Activated naive CD4-positive, alpha-beta T cell treated with anti-CD3 and anti-CD28 coated beads, Interleukin-2, amount 10 ng/mL, durations not matched to agents 7 days and 5 days (primary cell): Measurements from ENCODE around the gene CDH26.

Experiments used
- CTCF ChIA-PET: fragments of 350-600 bp; sonication (Branson Sonifier 250); formaldehyde crosslinking; loops from one replicate; lab custom pipeline; 2021; ENCODE audit warnings: antibody characterized with exemption; lab: Charles Lee
- DNase-seq: peaks from one replicate; pipeline ENCODE4 v3.0.0-alpha.2; 2020
- H3K27ac Mint-ChIP-seq: one replicate; pipeline ENCODE4 v1.8.0; 2021; ENCODE audit warnings: mild to moderate bottlenecking, moderate library complexity, mixed read lengths
- H3K27me3 Mint-ChIP-seq: one replicate; pipeline ENCODE4 v1.8.0; 2021; ENCODE audit warnings: mild to moderate bottlenecking, mixed read lengths
- H3K36me3 Mint-ChIP-seq: one replicate; pipeline ENCODE4 v1.8.0; 2021; ENCODE audit warnings: mixed read lengths
- H3K4me1 Mint-ChIP-seq: one replicate; pipeline ENCODE4 v1.8.0; 2021; ENCODE audit warnings: mixed read lengths
- H3K4me3 Mint-ChIP-seq: one replicate; pipeline ENCODE4 v1.8.0; 2021; ENCODE audit warnings: mild to moderate bottlenecking, moderate library complexity, mixed read lengths
- H3K9me3 Mint-ChIP-seq: one replicate; pipeline ENCODE4 v1.8.0; 2021; ENCODE audit warnings: mixed read lengths

The CDH26 gene

GRCh38 chr20:59958123-59958522, at the start of gene CDH26:
Gene CDH26, plus strand, starts transcription at chr20:59958423. Its CDS starts 304 bp downstream, at chr20:59958727.
- Mint-ChIP-seq H3K9me3 (no peaks in the 10 kb centered on the region), H3K36me3 (no peaks in the 10 kb centered on the region), H3K4me1 (no peaks in the 10 kb centered on the region), H3K27me3 (no peaks in the 10 kb centered on the region), H3K4me3 (no peak within 1 kb of the TSS), H3K27ac (no peak within 1 kb of the TSS)
- CTCF ChIA-PET, result no interaction called here
- DNase-seq, result no peak

- H3K4me3 Mint-ChIP-seq, result no peak overlapping the region
- H3K27ac Mint-ChIP-seq, result no peak overlapping the region
- no peak for DNase-seq
- no peaks in the 10 kb centered on the region for H3K9me3 Mint-ChIP-seq
- CTCF ChIA-PET, result no interaction called here
- H3K4me1 Mint-ChIP-seq, result no peaks in the 10 kb centered on the region
- no peaks in the 10 kb centered on the region for H3K36me3 Mint-ChIP-seq
- no peaks in the 10 kb centered on the region for H3K27me3 Mint-ChIP-seq
These were observed 49.4 kb upstream of the CDH26 start for GRCh38 chr20:59908855-59909254.

GRCh38 chr20:59911041-59911440, 47.2 kb upstream of the CDH26 start:
- CTCF ChIA-PET, result no interaction called here
- Mint-ChIP-seq H3K4me1 (no peaks in the 10 kb centered on the region), H3K36me3 (no peaks in the 10 kb centered on the region), H3K9me3 (no peaks in the 10 kb centered on the region), H3K27ac (no peak overlapping the region), H3K27me3 (no peaks in the 10 kb centered on the region), H3K4me3 (no peak overlapping the region)
- DNase-seq, result no peak

- CTCF ChIA-PET, result no interaction called here
- Mint-ChIP-seq H3K4me1 (no peaks in the 10 kb centered on the region), H3K4me3 (no peak overlapping the region), H3K27me3 (no peaks in the 10 kb centered on the region), H3K27ac (no peak overlapping the region), H3K36me3 (no peaks in the 10 kb centered on the region), H3K9me3 (no peaks in the 10 kb centered on the region)
- DNase-seq, result no peak
These were observed 45.6 kb upstream of the CDH26 start for GRCh38 chr20:59912609-59913008.

GRCh38 chr20:59920944-59921343, 37.3 kb upstream of the CDH26 start:
- H3K4me3 Mint-ChIP-seq, result no peak overlapping the region
- no peaks in the 10 kb centered on the region for H3K27me3 Mint-ChIP-seq
- no peaks in the 10 kb centered on the region for H3K9me3 Mint-ChIP-seq
- no peaks in the 10 kb centered on the region for H3K4me1 Mint-ChIP-seq
- H3K36me3 Mint-ChIP-seq, result no peaks in the 10 kb centered on the region
- no peak for DNase-seq
- no peak overlapping the region for H3K27ac Mint-ChIP-seq
- CTCF ChIA-PET, result no interaction called here

- no peak overlapping the region for H3K4me3 Mint-ChIP-seq
- H3K27ac Mint-ChIP-seq, result no peak overlapping the region
- H3K4me1 Mint-ChIP-seq, result no peaks in the 10 kb centered on the region
- no peaks in the 10 kb centered on the region for H3K36me3 Mint-ChIP-seq
- CTCF ChIA-PET, result no interaction called here
- DNase-seq, result no peak
- H3K9me3 Mint-ChIP-seq, result no peaks in the 10 kb centered on the region
- peaks cover 7% of the 10 kb centered on the region for H3K27me3 Mint-ChIP-seq
These were observed 34.7 kb upstream of the CDH26 start for GRCh38 chr20:59923514-59923913.

- H3K4me3 Mint-ChIP-seq, result no peak overlapping the region
- H3K27ac Mint-ChIP-seq, result no peak overlapping the region
- H3K9me3 Mint-ChIP-seq, result no peaks in the 10 kb centered on the region
- no peak for DNase-seq
- no peaks in the 10 kb centered on the region for H3K36me3 Mint-ChIP-seq
- CTCF ChIA-PET, result interaction anchor here (2.2 kb wide), 1 partner anchor 9 kb away, joined by 9 read pairs; the partner anchor contains the start of gene SYCP2
- no peaks in the 10 kb centered on the region for H3K4me1 Mint-ChIP-seq
- H3K27me3 Mint-ChIP-seq, result peaks cover 7% of the 10 kb centered on the region
These were observed 32.9 kb upstream of the CDH26 start for GRCh38 chr20:59925359-59925758.

GRCh38 chr20:59925899-59926298, 32.3 kb upstream of the CDH26 start:
- H3K36me3 Mint-ChIP-seq, result no peaks in the 10 kb centered on the region
- CTCF ChIA-PET, result interaction anchor here (2.0 to 2.2 kb wide), 2 partner anchors 8 to 24 kb away, joined by 4 to 9 read pairs; partner anchors contain the start of gene SYCP2

GRCh38 chr20:59931511-59932312, 26.5 kb upstream of the CDH26 start:
- H3K27ac Mint-ChIP-seq, result peak overlapping the region; percentile 2
- peaks cover 7% of the 10 kb centered on the region for H3K27me3 Mint-ChIP-seq
- CTCF ChIA-PET, result interaction anchor here (1.2 kb wide), 1 partner anchor 281 kb away, joined by 4 read pairs; no protein-coding TSS in a partner anchor
- no peaks in the 10 kb centered on the region for H3K9me3 Mint-ChIP-seq
- H3K36me3 Mint-ChIP-seq, result peaks cover 4% of the 10 kb centered on the region
- H3K4me3 Mint-ChIP-seq, result peak overlapping the region; percentile 52
- DNase-seq, result no peak
- peaks cover 12% of the 10 kb centered on the region for H3K4me1 Mint-ChIP-seq

More at GRCh38 chr20:59925899-59926298, 32.3 kb upstream of the CDH26 start:
- H3K4me3 Mint-ChIP-seq, result no peak overlapping the region
- DNase-seq, result no peak
- H3K9me3 Mint-ChIP-seq, result no peaks in the 10 kb centered on the region
- no peaks in the 10 kb centered on the region for H3K4me1 Mint-ChIP-seq
- H3K27me3 Mint-ChIP-seq, result peaks cover 7% of the 10 kb centered on the region
- no peak overlapping the region for H3K27ac Mint-ChIP-seq

GRCh38 chr20:59932616-59933295, 25.5 kb upstream of the CDH26 start:
- H3K27ac Mint-ChIP-seq, result no peak overlapping the region
- peak overlapping the region; percentile 28 for H3K4me3 Mint-ChIP-seq
- DNase-seq, result no peak
- H3K36me3 Mint-ChIP-seq, result peaks cover 4% of the 10 kb centered on the region
- CTCF ChIA-PET, result no interaction called here
- H3K4me1 Mint-ChIP-seq, result peaks cover 21% of the 10 kb centered on the region
- peaks cover 3% of the 10 kb centered on the region for H3K27me3 Mint-ChIP-seq
- H3K9me3 Mint-ChIP-seq, result no peaks in the 10 kb centered on the region

GRCh38 chr20:59933296-59933848, 24.9 kb upstream of the CDH26 start, which contains the start of gene SYCP2:
Gene SYCP2, minus strand, starts transcription at chr20:59933637. Its CDS starts 11,224 bp downstream, at chr20:59922413.
- peaks cover 8% of the 10 kb centered on the region for H3K36me3 Mint-ChIP-seq
- H3K27me3 Mint-ChIP-seq, result no peaks in the 10 kb centered on the region
- CTCF ChIA-PET, result interaction anchor here (0.5 to 1.8 kb wide), 5 partner anchors 8 to 34 kb away, joined by 3 to 16 read pairs (median 5); no protein-coding TSS in a partner anchor

GRCh38 chr20:59933849-59934585, 24.2 kb upstream of the CDH26 start:
- Mint-ChIP-seq H3K36me3 (peaks cover 13% of the 10 kb centered on the region), H3K9me3 (no peaks in the 10 kb centered on the region), H3K27me3 (no peaks in the 10 kb centered on the region), H3K4me1 (peaks cover 33% of the 10 kb centered on the region), H3K4me3 (peak overlapping the region; percentile 70), H3K27ac (peak overlapping the region; percentile 26)
- CTCF ChIA-PET, result interaction anchor here (0.5 to 1.8 kb wide), 5 partner anchors 8 to 35 kb away, joined by 3 to 16 read pairs (median 5); no protein-coding TSS in a partner anchor
- DNase-seq, result peak; percentile 80

More at GRCh38 chr20:59933296-59933848, 24.9 kb upstream of the CDH26 start, which contains the start of gene SYCP2:
- peak within 1 kb of the TSS; percentile 70 for H3K4me3 Mint-ChIP-seq
- DNase-seq, result peak; percentile 62
- H3K9me3 Mint-ChIP-seq, result no peaks in the 10 kb centered on the region
- H3K27ac Mint-ChIP-seq, result peak within 1 kb of the TSS; percentile 26
- H3K4me1 Mint-ChIP-seq, result peaks cover 27% of the 10 kb centered on the region

GRCh38 chr20:59935457-59936185, 22.6 kb upstream of the CDH26 start:
- H3K4me3 Mint-ChIP-seq, result no peak overlapping the region

More at GRCh38 chr20:59935457-59936185, 22.6 kb upstream of the CDH26 start:
- no peak for DNase-seq
- CTCF ChIA-PET, result interaction anchor here (0.8 to 1.4 kb wide), 3 partner anchors 8 to 20 kb away, joined by 3 read pairs; no protein-coding TSS in a partner anchor
- H3K9me3 Mint-ChIP-seq, result no peaks in the 10 kb centered on the region
- H3K27ac Mint-ChIP-seq, result no peak overlapping the region
- peaks cover 36% of the 10 kb centered on the region for H3K4me1 Mint-ChIP-seq
- H3K36me3 Mint-ChIP-seq, result peaks cover 13% of the 10 kb centered on the region
- no peaks in the 10 kb centered on the region for H3K27me3 Mint-ChIP-seq
